CD14-positive monocyte (primary cell): Measurements from ENCODE around the gene GABRA1. TPM values are rescaled to one million over a fixed set of nuclear protein-coding genes. Genes with fewer than 3 reads are reported as not detected.

ENCODE experiments used
- DNase-seq, 3 donors: peaks; one replicate each; pipeline ENCODE4 v3.0.0-alpha.2; 2011 to 2022
- H2AFZ ChIP-seq: 2 replicates; pipeline ENCODE4 v1.6.0; 2012; ENCODE audit warnings: mild to moderate bottlenecking, low read depth, low read length, inconsistent platforms; ENCODE audit not compliant: insufficient read depth, poor library complexity, severe bottlenecking
- H3K27ac ChIP-seq, 2 donors: 1 replicate in 1 of 2; 2 replicates in 1 of 2; pipeline ENCODE4 v1.5.1; 2012 to 2013; ENCODE audit warnings: low read length in 2 of 2, control low read depth in 1 of 2, inconsistent platforms in 1 of 2, low read depth in 1 of 2, mild to moderate bottlenecking in 1 of 2
- H3K27me3 ChIP-seq, 2 donors: one replicate each; pipeline versions ENCODE4 v1.6.0 to v1.6.1; 2011 to 2013; ENCODE audit warnings: low read length in 2 of 2; ENCODE audit not compliant: control insufficient read depth in 2 of 2, insufficient read depth in 2 of 2
- H3K36me3 ChIP-seq, 2 donors: replicated peaks in 1 of 2; 1 replicate in 1 of 2; 2 replicates in 1 of 2; pipeline versions ENCODE4 v1.5.1 to v1.6.1; 2012 to 2013; ENCODE audit warnings: low read length in 2 of 2, control low read depth in 1 of 2, inconsistent platforms in 1 of 2, mild to moderate bottlenecking in 1 of 2; ENCODE audit not compliant: insufficient read depth in 2 of 2, control insufficient read depth in 1 of 2
- H3K4me1 ChIP-seq, 2 donors: 1 replicate in 1 of 2; 2 replicates in 1 of 2; pipeline versions ENCODE4 v1.5.1 to v1.6.1; 2012 to 2013; ENCODE audit warnings: low read length in 2 of 2, control low read depth in 1 of 2, inconsistent platforms in 1 of 2, mild to moderate bottlenecking in 1 of 2, moderate library complexity in 1 of 2; ENCODE audit not compliant: insufficient read depth in 2 of 2, control insufficient read depth in 1 of 2
- H3K4me2 ChIP-seq: replicated peaks from 2 replicates; pipeline ENCODE3; 2012; ENCODE audit warnings: low read length, moderate library complexity, mild to moderate bottlenecking; ENCODE audit not compliant: poor library complexity, severe bottlenecking; ENCODE audit errors: extremely low read depth
- H3K4me3 ChIP-seq, 3 experiments: fragments of 200-600 bp in 1 of 3; sonication (generic) in 1 of 3; replicated peaks in 1 of 3; 1 replicate in 2 of 3; 2 replicates in 1 of 3; pipeline ENCODE4 v1.5.1; 2011 to 2013; ENCODE audit warnings: low read length in 3 of 3, mild to moderate bottlenecking in 3 of 3, control low read depth in 2 of 3, low read depth in 2 of 3, inconsistent platforms in 1 of 3, moderate library complexity in 1 of 3
- H3K79me2 ChIP-seq: 2 replicates; pipeline ENCODE4 v1.6.0; 2012; ENCODE audit warnings: mild to moderate bottlenecking, control low read depth, inconsistent platforms, low read length, moderate library complexity; ENCODE audit not compliant: insufficient read depth
- H3K9ac ChIP-seq: 2 replicates; pipeline ENCODE4 v1.6.0; 2017; ENCODE audit warnings: low read length, mild to moderate bottlenecking; ENCODE audit not compliant: insufficient read depth, poor library complexity, severe bottlenecking
- H3K9me3 ChIP-seq, 2 donors: replicated peaks in 1 of 2; 1 replicate in 1 of 2; 2 replicates in 1 of 2; pipeline versions ENCODE4 v1.5.1 to v1.6.1; 2012 to 2013; ENCODE audit warnings: low read length in 2 of 2, control low read depth in 1 of 2; ENCODE audit not compliant: control insufficient read depth in 1 of 2, insufficient read depth in 1 of 2
- H4K20me1 ChIP-seq: 2 replicates; pipeline ENCODE4 v1.6.0; 2012; ENCODE audit warnings: mild to moderate bottlenecking, low read length, control low read depth, moderate library complexity; ENCODE audit not compliant: insufficient read depth
- H3K27ac Mint-ChIP-seq, 7 donors: one replicate each; pipeline ENCODE4 v1.8.0; 2020; ENCODE audit warnings: mild to moderate bottlenecking in 7 of 7, mixed read lengths in 7 of 7, moderate library complexity in 6 of 7, inconsistent platforms in 2 of 7
- H3K27me3 Mint-ChIP-seq, 3 donors: one replicate each; pipeline ENCODE4 v1.8.0; 2021 to 2022; ENCODE audit warnings: low read depth in 3 of 3, mild to moderate bottlenecking in 3 of 3, mixed read lengths in 3 of 3, moderate library complexity in 3 of 3, inconsistent platforms in 1 of 3
- H3K36me3 Mint-ChIP-seq, 2 donors: one replicate each; pipeline ENCODE4 v1.8.0; 2020; ENCODE audit warnings: mixed read lengths in 2 of 2, inconsistent platforms in 1 of 2, mild to moderate bottlenecking in 1 of 2
- H3K4me1 Mint-ChIP-seq: one replicate; pipeline ENCODE4 v1.8.0; 2020; ENCODE audit warnings: mild to moderate bottlenecking, mixed read lengths
- H3K4me3 Mint-ChIP-seq, 2 donors: one replicate each; pipeline ENCODE4 v1.8.0; 2020; ENCODE audit warnings: mild to moderate bottlenecking in 2 of 2, mixed read lengths in 2 of 2, moderate library complexity in 1 of 2
- H3K9me3 Mint-ChIP-seq, 7 donors: one replicate each; pipeline ENCODE4 v1.8.0; 2020 to 2022; ENCODE audit warnings: mixed read lengths in 7 of 7, mild to moderate bottlenecking in 6 of 7, moderate library complexity in 6 of 7, inconsistent platforms in 2 of 7
- WGBS: methylation state at CpG from one replicate; pipeline ENCODE4 v1.1.5; 2013; ENCODE audit warnings: missing lambda C conversion rate; ENCODE audit not compliant: insufficient coverage; 5-methylcytosine and 5-hydroxymethylcytosine counted together
- intact Hi-C, 2 donors: fragments of 100-400 bp; cut with micrococcal nuclease; formaldehyde crosslinking; loops; one replicate each; pipeline versions ENCODE4 v1.15.0 to v1.15.1; 2023
- polyA plus RNA-seq, 3 donors: library from polyadenylated mRNA; depleted of rRNA in 1 of 3; unstranded in 2 of 3; stranded (reverse) in 1 of 3; fragments of 300-500 nt in 2 of 3; fragments of >200 nt in 1 of 3; fragmentation: Illumina TruSeq in 2 of 3; gene quantifications; 1 replicate in 2 of 3; 2 replicates in 1 of 3; pipeline ENCODE4 v1.2.3, GENCODE V29; 2012 to 2021
- TF ChIP-seq, protein P1 (sequence below): fragments of 200-600 bp; IDR thresholded peaks from one replicate; pipeline ENCODE4 v1.8.0; 2022; ENCODE audit warnings: antibody characterized with exemption, mild to moderate bottlenecking

Gene GABRA1
- polyA plus RNA-seq, 3 donors = not detected

DNA sequence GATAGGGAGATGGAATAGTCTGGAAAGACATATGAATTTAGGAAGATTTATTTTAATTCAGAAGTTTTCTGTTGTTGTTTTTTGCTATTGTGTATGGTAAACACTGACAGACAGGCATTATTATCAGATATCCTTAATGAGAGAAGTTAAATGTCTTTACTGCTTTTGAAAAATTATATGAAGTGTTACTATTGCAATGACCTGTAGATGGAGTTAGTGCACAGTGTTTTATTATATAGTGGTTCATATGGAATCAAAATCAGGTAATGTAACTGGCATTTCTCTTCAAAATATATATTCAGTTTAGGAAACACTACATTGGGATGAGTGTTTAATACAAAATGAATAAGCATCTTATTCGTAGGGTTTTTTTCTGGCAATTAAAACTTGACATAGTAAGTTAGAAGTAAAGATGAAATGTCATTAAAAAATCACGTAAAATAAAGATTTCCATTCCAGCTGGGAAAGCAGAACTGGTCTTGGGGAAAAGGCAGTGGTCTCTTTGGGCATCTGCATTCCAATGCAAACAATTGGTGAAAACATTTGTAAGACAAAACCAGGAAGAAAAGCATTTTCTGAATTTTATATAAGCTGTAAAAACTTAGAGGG lies 3.9 kb downstream of the GABRA1 start:
- H4K20me1 ChIP-seq = no peaks in the 10 kb centered on the region
- Mint-ChIP-seq H3K4me1 (no peaks in the 10 kb centered on the region), H3K27ac (no peak overlapping the region), H3K36me3 (no peaks in the 10 kb centered on the region), H3K27me3 (peaks cover 22 to 27% (median 26%) of the 10 kb centered on the region in 3 donors), H3K4me3 (no peak overlapping the region), H3K9me3 (peaks cover 0 to 4% (median 0%) of the 10 kb centered on the region in 7 donors)
- H3K4me1 ChIP-seq = no peaks in the 10 kb centered on the region
- no peak overlapping the region for H2AFZ ChIP-seq
- H3K27ac ChIP-seq = no peak overlapping the region
- no CpG with 5 or more reads among the region's 2 CpGs for WGBS
- H3K79me2 ChIP-seq = no peaks in the 10 kb centered on the region
- intact Hi-C loops = no loop called here
- no peaks in the 10 kb centered on the region for H3K36me3 ChIP-seq
- no peak overlapping the region for H3K4me2 ChIP-seq
- peaks cover 0 to 4% of the 10 kb centered on the region in 2 donors for H3K9me3 ChIP-seq
- no peak overlapping the region for H3K9ac ChIP-seq
- peaks cover 24 to 26% of the 10 kb centered on the region in 2 donors for H3K27me3 ChIP-seq
- TF ChIP-seq, protein P1, sequence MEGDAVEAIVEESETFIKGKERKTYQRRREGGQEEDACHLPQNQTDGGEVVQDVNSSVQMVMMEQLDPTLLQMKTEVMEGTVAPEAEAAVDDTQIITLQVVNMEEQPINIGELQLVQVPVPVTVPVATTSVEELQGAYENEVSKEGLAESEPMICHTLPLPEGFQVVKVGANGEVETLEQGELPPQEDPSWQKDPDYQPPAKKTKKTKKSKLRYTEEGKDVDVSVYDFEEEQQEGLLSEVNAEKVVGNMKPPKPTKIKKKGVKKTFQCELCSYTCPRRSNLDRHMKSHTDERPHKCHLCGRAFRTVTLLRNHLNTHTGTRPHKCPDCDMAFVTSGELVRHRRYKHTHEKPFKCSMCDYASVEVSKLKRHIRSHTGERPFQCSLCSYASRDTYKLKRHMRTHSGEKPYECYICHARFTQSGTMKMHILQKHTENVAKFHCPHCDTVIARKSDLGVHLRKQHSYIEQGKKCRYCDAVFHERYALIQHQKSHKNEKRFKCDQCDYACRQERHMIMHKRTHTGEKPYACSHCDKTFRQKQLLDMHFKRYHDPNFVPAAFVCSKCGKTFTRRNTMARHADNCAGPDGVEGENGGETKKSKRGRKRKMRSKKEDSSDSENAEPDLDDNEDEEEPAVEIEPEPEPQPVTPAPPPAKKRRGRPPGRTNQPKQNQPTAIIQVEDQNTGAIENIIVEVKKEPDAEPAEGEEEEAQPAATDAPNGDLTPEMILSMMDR = no peak
- H3K4me3 ChIP-seq = no peak overlapping the region
- DNase-seq = no peak

- Histone ChIP-seq H3K4me2 (no peak overlapping the region), H3K27ac (no peak overlapping the region), H3K79me2 (no peaks in the 10 kb centered on the region), H3K27me3 (no peaks in the 10 kb centered on the region), H3K9ac (no peak overlapping the region), H2AFZ (no peak overlapping the region), H3K36me3 (no peaks in the 10 kb centered on the region), H4K20me1 (no peaks in the 10 kb centered on the region), H3K4me3 (no peak overlapping the region), H3K9me3 (no peaks in the 10 kb centered on the region), H3K4me1 (no peaks in the 10 kb centered on the region)
- Mint-ChIP-seq H3K27ac (no peak overlapping the region), H3K9me3 (no peaks in the 10 kb centered on the region), H3K36me3 (no peaks in the 10 kb centered on the region), H3K27me3 (no peaks in the 10 kb centered on the region), H3K4me3 (no peak overlapping the region), H3K4me1 (no peaks in the 10 kb centered on the region)
- TF ChIP-seq, protein P1 = no peak
- intact Hi-C loops = no loop called here
- no CpG with 5 or more reads among the region's 1 CpG for WGBS
- DNase-seq = no peak
These were observed 9.4 kb downstream of the GABRA1 start for GRCh38 chr5:161857358-161857757.
